ENCODE data around the gene EID1.
"Not testable (repeated sequence)": the region's sequence is repeated elsewhere in the genome, so short reads cannot be mapped to it uniquely, and the experiment has no call there.

- TF ChIP-seq CTCF, POLR2A (IDR thresholded peaks at IDR 0.05): not testable (repeated sequence)
Measured at GRCh38 chr15:48854434-48854833, 23.5 kb upstream of the EID1 start.

Data from esophagus squamous epithelium (tissue), 4 donors.